H1 (cell line): ENCODE data around the gene TACC2. TPM values are rescaled to one million over a fixed set of nuclear protein-coding genes. Genes with fewer than 3 reads are reported as not detected.

Source experiments
- CTCF ChIA-PET: fragments of 300-600 bp; sonication (Branson Sonifier 250); formaldehyde crosslinking; loops from one replicate; lab custom pipeline; 2021; ENCODE audit not compliant: partially characterized antibody; lab: Charles Lee
- POLR2A ChIA-PET: fragments of 300-600 bp; sonication (Branson Sonifier 250); formaldehyde crosslinking; loops from one replicate; lab custom pipeline; 2021; ENCODE audit warnings: inconsistent platforms; ENCODE audit not compliant: partially characterized antibody; lab: Charles Lee
- DNase-seq, 2 experiments: peaks; one replicate each; pipeline versions ENCODE4 v3.0.0 to v3.0.0-alpha.2; 2010 to 2022; ENCODE audit warnings: low spot score in 2 of 2, low read depth in 1 of 2, mixed read lengths in 1 of 2
- FAIRE-seq: peaks from 2 replicates; lab custom pipeline; 2011; peaks lifted over from hg19 to GRCh38; lab: Jason Lieb, UNC
- H2AFZ ChIP-seq: 2 replicates; pipeline ENCODE4 v1.8.1; 2012; ENCODE audit warnings: low read length, inconsistent platforms
- H2AK5ac ChIP-seq: 2 replicates; pipeline ENCODE4 v1.6.1; 2013; ENCODE audit warnings: low read depth, low read length
- H2BK120ac ChIP-seq: replicated peaks from 2 replicates; pipeline ENCODE3; 2013; ENCODE audit warnings: low read depth, low read length, inconsistent platforms
- H2BK12ac ChIP-seq: 2 replicates; pipeline ENCODE4 v1.6.1; 2013; ENCODE audit warnings: low read depth, low read length
- H2BK15ac ChIP-seq: 2 replicates; pipeline ENCODE4 v1.6.1; 2013; ENCODE audit warnings: low read length
- H2BK20ac ChIP-seq: 2 replicates; pipeline ENCODE4 v1.6.1; 2013; ENCODE audit warnings: low read length
- H2BK5ac ChIP-seq: 2 replicates; pipeline ENCODE4 v1.6.1; 2013; ENCODE audit warnings: low read depth, low read length
- H3K14ac ChIP-seq: 2 replicates; pipeline ENCODE4 v1.6.1; 2013; ENCODE audit warnings: inconsistent platforms; ENCODE audit not compliant: insufficient read length
- H3K18ac ChIP-seq: 2 replicates; pipeline ENCODE4 v1.6.1; 2013; ENCODE audit warnings: low read length; ENCODE audit errors: extremely low read depth
- H3K23ac ChIP-seq: 2 replicates; pipeline ENCODE4 v1.6.1; 2013; ENCODE audit warnings: inconsistent platforms; ENCODE audit not compliant: insufficient read length
- H3K23me2 ChIP-seq: 2 replicates; pipeline ENCODE4 v1.6.1; 2013; ENCODE audit warnings: low read depth, low read length
- H3K27ac ChIP-seq: 2 replicates; pipeline ENCODE4 v1.6.1; 2011; ENCODE audit warnings: low read depth, low read length, inconsistent platforms
- H3K27me3 ChIP-seq, 4 experiments: replicated peaks in 1 of 4; 1 replicate in 1 of 4; 2 replicates in 3 of 4; pipeline versions ENCODE4 v1.6.1 to v1.8.1; 2011 to 2013; ENCODE audit warnings: low read length in 3 of 4, mild to moderate bottlenecking in 3 of 4, inconsistent platforms in 2 of 4, mixed read lengths in 2 of 4, moderate library complexity in 1 of 4; ENCODE audit not compliant: control insufficient read depth in 3 of 4, insufficient read depth in 3 of 4; ENCODE audit errors: extremely low read depth in 1 of 4
- H3K36me3 ChIP-seq, 4 experiments: 2 replicates each; pipeline versions ENCODE4 v1.6.1 to v1.8.1; 2011 to 2013; ENCODE audit warnings: mild to moderate bottlenecking in 4 of 4, low read length in 3 of 4, moderate library complexity in 2 of 4, control low read depth in 1 of 4, inconsistent platforms in 1 of 4; ENCODE audit not compliant: insufficient read depth in 4 of 4, control insufficient read depth in 2 of 4
- H3K4ac ChIP-seq: replicated peaks from 2 replicates; pipeline ENCODE3; 2013; ENCODE audit warnings: low read length, low read depth, mixed read lengths, inconsistent platforms; ENCODE audit not compliant: insufficient read length
- H3K4me1 ChIP-seq, 4 experiments: replicated peaks in 1 of 4; 1 replicate in 1 of 4; 2 replicates in 3 of 4; pipeline versions ENCODE4 v1.6.1 to v1.8.1; 2011 to 2013; ENCODE audit warnings: low read length in 3 of 4, inconsistent platforms in 2 of 4, mixed read lengths in 1 of 4; ENCODE audit not compliant: insufficient read depth in 4 of 4, control insufficient read depth in 3 of 4
- H3K4me2 ChIP-seq, 2 experiments: 2 replicates each; pipeline versions ENCODE4 v1.6.1 to v1.8.1; 2011 to 2013; ENCODE audit warnings: low read depth in 2 of 2, low read length in 2 of 2, control low read depth in 1 of 2, inconsistent platforms in 1 of 2, mild to moderate bottlenecking in 1 of 2; ENCODE audit not compliant: insufficient read depth in 1 of 2
- H3K4me3 ChIP-seq, 4 experiments: fragments of 200-600, 300-600 bp in 1 of 4; sonication (generic), shearing (Covaris generic), sonication (Bioruptor Twin) in 1 of 4; 2 replicates each; pipeline versions ENCODE4 v1.5.1 to v1.8.1; 2011 to 2016; ENCODE audit warnings: low read length in 4 of 4, low read depth in 3 of 4, control low read depth in 2 of 4, inconsistent platforms in 2 of 4, mild to moderate bottlenecking in 2 of 4, mixed read lengths in 1 of 4, moderate library complexity in 1 of 4; ENCODE audit not compliant: insufficient read depth in 2 of 4; ENCODE audit errors: extremely low read depth in 1 of 4
- H3K56ac ChIP-seq: replicated peaks from 2 replicates; pipeline ENCODE3; 2013; ENCODE audit warnings: low read depth, mild to moderate bottlenecking, mixed read lengths, low read length, inconsistent platforms; ENCODE audit not compliant: insufficient read length
- H3K79me1 ChIP-seq: 2 replicates; pipeline ENCODE4 v1.6.1; 2013; ENCODE audit warnings: low read depth, low read length, control low read depth
- H3K79me2 ChIP-seq, 2 experiments: 2 replicates each; pipeline versions ENCODE4 v1.6.1 to v1.8.1; 2012 to 2013; ENCODE audit warnings: low read length in 2 of 2, mild to moderate bottlenecking in 2 of 2, inconsistent platforms in 1 of 2; ENCODE audit not compliant: insufficient read depth in 2 of 2, control insufficient read depth in 1 of 2
- H3K9ac ChIP-seq, 4 experiments: replicated peaks in 1 of 4; 1 replicate in 1 of 4; 2 replicates in 3 of 4; pipeline versions ENCODE4 v1.6.1 to v1.8.1; 2011 to 2013; ENCODE audit warnings: low read depth in 3 of 4, low read length in 3 of 4, control low read depth in 2 of 4, mild to moderate bottlenecking in 2 of 4, moderate library complexity in 2 of 4, inconsistent platforms in 1 of 4; ENCODE audit errors: extremely low read depth in 1 of 4
- H3K9me3 ChIP-seq, 2 experiments: 2 replicates each; pipeline versions ENCODE4 v1.6.1 to v1.8.1; 2012 to 2013; ENCODE audit warnings: mild to moderate bottlenecking in 2 of 2, moderate library complexity in 2 of 2, control low read depth in 1 of 2, inconsistent platforms in 1 of 2, low read depth in 1 of 2, low read length in 1 of 2, mixed read lengths in 1 of 2; ENCODE audit not compliant: insufficient read depth in 2 of 2
- H4K20me1 ChIP-seq, 2 experiments: replicated peaks in 1 of 2; 2 replicates each; pipeline versions ENCODE3 to v1.8.1; 2011 to 2013; ENCODE audit warnings: inconsistent platforms in 2 of 2, low read length in 2 of 2, mild to moderate bottlenecking in 1 of 2; ENCODE audit not compliant: insufficient read depth in 2 of 2, control insufficient read depth in 1 of 2
- H4K5ac ChIP-seq: 2 replicates; pipeline ENCODE4 v1.6.1; 2013; ENCODE audit warnings: low read length, low read depth, mixed read lengths, inconsistent platforms; ENCODE audit not compliant: insufficient read length
- H4K8ac ChIP-seq: 2 replicates; pipeline ENCODE4 v1.8.0; 2013; ENCODE audit warnings: mild to moderate bottlenecking, moderate library complexity, low read length, inconsistent platforms; ENCODE audit not compliant: insufficient read depth; ENCODE audit errors: extremely low read depth
- H4K91ac ChIP-seq: replicated peaks from 2 replicates; pipeline ENCODE3; 2013; ENCODE audit warnings: low read length, mixed read lengths, inconsistent platforms; ENCODE audit not compliant: insufficient read length
- CBX5 ChIP-seq: fragments of 300-800, 300-1000 bp; sonication (generic); IDR thresholded peaks from 2 replicates; pipeline ENCODE4 v1.7.1; 2016; ENCODE audit warnings: antibody characterized with exemption, low read length, low read depth
- CREB1 ChIP-seq: IDR thresholded peaks from 2 replicates; pipeline ENCODE4 v1.6.1; 2012; ENCODE audit warnings: inconsistent platforms
- CTBP2 ChIP-seq: IDR thresholded peaks from 2 replicates; pipeline ENCODE4 v1.7.0; 2011; ENCODE audit warnings: borderline replicate concordance, mild to moderate bottlenecking, moderate library complexity, mixed read lengths, low read length; ENCODE audit not compliant: insufficient read depth, insufficient read length
- HDAC6 ChIP-seq: IDR thresholded peaks from one replicate; pipeline ENCODE4 v1.7.1; 2012; ENCODE audit warnings: low read depth, mild to moderate bottlenecking, inconsistent platforms, low read length, moderate library complexity
- NRF1 ChIP-seq: IDR thresholded peaks from 2 replicates; pipeline ENCODE4 v1.6.1; 2011; ENCODE audit warnings: mild to moderate bottlenecking, low read depth, low read length, improper control_type of control experiment
- POLR2AphosphoS5 ChIP-seq: IDR thresholded peaks from 2 replicates; pipeline ENCODE4 v1.6.1; 2011; ENCODE audit warnings: low read depth, low read length
- SIX5 ChIP-seq: IDR thresholded peaks from 2 replicates; pipeline ENCODE4 v1.6.1; 2011; ENCODE audit warnings: mild to moderate bottlenecking, low read depth, low read length
- YY1 ChIP-seq: IDR thresholded peaks from 2 replicates; pipeline ENCODE4 v1.6.1; 2011; ENCODE audit warnings: low read depth, mild to moderate bottlenecking, low read length
- WGBS, 2 experiments: shearing (Covaris generic) in 1 of 2; methylation state at CpG; one replicate each; pipeline versions ENCODE4 v1.1.6 to v1.1.7; 2013 to 2015; ENCODE audit warnings: low lambda C conversion rate in 2 of 2, mixed read lengths in 2 of 2, inconsistent platforms in 1 of 2, low coverage in 1 of 2, missing lambda C conversion rate in 1 of 2; ENCODE audit not compliant: insufficient replicate concordance in 2 of 2, insufficient coverage in 1 of 2, insufficient read length in 1 of 2; ENCODE audit errors: extremely low coverage in 1 of 2, missing lambda C conversion rate in 1 of 2; 5-methylcytosine and 5-hydroxymethylcytosine counted together
- polyA plus RNA-seq, 7 experiments: library from polyadenylated mRNA; depleted of rRNA in 3 of 7; stranded (reverse) in 5 of 7; unstranded in 2 of 7; fragments of >200 nt in 5 of 7; fragments of 200-250 nt in 2 of 7; gene quantifications; 1 replicate in 5 of 7; 2 replicates in 1 of 7; 4 replicates in 1 of 7; pipeline versions ENCODE4 v1.2.1 to v1.2.3, GENCODE V29; 2011 to 2013; ENCODE audit warnings: missing spikeins in 2 of 7, mixed read lengths in 2 of 7
- total RNA-seq: library from RNA; stranded (reverse); fragmentation: NEBNext Ultra II Directional; extraction: Animal tissue kit (Norgen Biotek cat#: 25700); gene quantifications from 2 replicates; pipeline ENCODE4 v1.2.1, GENCODE V29; 2021
- TF ChIP-seq, protein P1 (sequence below), 3 experiments: IDR thresholded peaks; 1 replicate in 2 of 3; 2 replicates in 1 of 3; pipeline versions ENCODE4 v1.5.1 to v1.6.1; 2011; ENCODE audit warnings: low read length in 3 of 3, mild to moderate bottlenecking in 3 of 3, inconsistent platforms in 2 of 3, low read depth in 1 of 3, moderate library complexity in 1 of 3; ENCODE audit not compliant: insufficient read depth in 1 of 3; ENCODE audit errors: control extremely low read depth in 1 of 3

The TACC2 gene
- total and polyA plus RNA-seq, 2 of the 8 experiments (the other 6 are each of a cell fraction or from before 2014, with no cell fraction given): 21.2 to 46.6 TPM

DNA sequence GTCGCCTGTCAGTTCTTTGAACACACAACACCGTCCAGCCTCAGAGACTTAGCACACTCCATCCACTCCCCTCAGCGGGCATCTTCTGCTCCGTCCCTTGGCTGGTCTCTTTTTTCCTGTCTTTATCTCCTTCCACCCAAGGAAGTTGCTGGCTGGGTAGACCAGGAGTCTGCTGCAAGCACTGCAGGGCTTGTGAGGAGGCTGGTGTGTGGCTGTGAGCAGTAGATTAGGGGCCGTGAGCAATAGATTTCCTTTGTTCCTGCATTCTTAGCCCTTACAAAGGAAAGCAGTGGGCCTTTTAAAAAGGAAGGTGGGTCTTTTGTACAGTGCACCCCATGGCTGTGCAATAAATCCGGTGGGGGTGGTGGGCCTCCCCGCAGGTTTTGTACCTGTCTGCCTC, 181.8 kb downstream of the TACC2 start:
- Histone ChIP-seq H3K27ac (0 out of 2 replicates have a peak overlapping the region, but pooled peaks have one; percentile 40), H2BK5ac (0 out of 2 replicates have a peak overlapping the region, but pooled peaks have one; percentile 60), H2AFZ (no peak overlapping the region), H2BK12ac (peak overlapping the region; percentile 30; the same call in 1 of the 2 replicates), H3K27me3 (no peaks in the 10 kb centered on the region), H4K91ac (no peak overlapping the region), H3K9ac (0 out of 7 replicates have a peak overlapping the region, but pooled peaks of 1 of the 4 experiments have one; percentile 26), H3K56ac (no peak overlapping the region), H3K9me3 (no peaks in the 10 kb centered on the region), H3K14ac (no peak overlapping the region), H3K23ac (no peak overlapping the region), H3K18ac (no peak overlapping the region), H3K4me1 (peaks cover 5 to 41% (median 27%) of the 10 kb centered on the region in 4 experiments), H2BK15ac (no peak overlapping the region), H2AK5ac (peak overlapping the region; percentile 26; the same call in 1 of the 2 replicates), H3K4ac (no peak overlapping the region), H2BK120ac (no peak overlapping the region), H3K36me3 (peaks cover 0 to 6% (median 0%) of the 10 kb centered on the region in 4 experiments; a peak in 1 of 8 replicates), H4K5ac (no peak overlapping the region), H2BK20ac (no peak overlapping the region), H3K79me1 (peaks cover 34% of the 10 kb centered on the region), H3K4me3 (0 out of 8 replicates have a peak overlapping the region, but pooled peaks of 1 of the 4 experiments have one; percentile 2), H3K79me2 (peaks cover 0 to 99% of the 10 kb centered on the region in 2 experiments; a peak in 2 of 4 replicates), H4K20me1 (peaks cover 13 to 41% of the 10 kb centered on the region in 2 experiments), H3K4me2 (peak overlapping the region; percentile 16 to 42; a peak in 3 of 4 replicates), H4K8ac (no peak overlapping the region), H3K23me2 (no peaks in the 10 kb centered on the region)
- ChIA-PET POLR2A (interaction anchor here (12.6 to 21.8 kb wide), 2 partner anchors 3 to 11 kb away, joined by 237 read pairs; no protein-coding TSS in a partner anchor), CTCF (interaction anchor here (0.6 to 1.7 kb wide), 4 partner anchors 12 to 1619 kb away, joined by 3 to 4 read pairs (median 3); no protein-coding TSS in a partner anchor)
- TF ChIP-seq, protein P1, sequence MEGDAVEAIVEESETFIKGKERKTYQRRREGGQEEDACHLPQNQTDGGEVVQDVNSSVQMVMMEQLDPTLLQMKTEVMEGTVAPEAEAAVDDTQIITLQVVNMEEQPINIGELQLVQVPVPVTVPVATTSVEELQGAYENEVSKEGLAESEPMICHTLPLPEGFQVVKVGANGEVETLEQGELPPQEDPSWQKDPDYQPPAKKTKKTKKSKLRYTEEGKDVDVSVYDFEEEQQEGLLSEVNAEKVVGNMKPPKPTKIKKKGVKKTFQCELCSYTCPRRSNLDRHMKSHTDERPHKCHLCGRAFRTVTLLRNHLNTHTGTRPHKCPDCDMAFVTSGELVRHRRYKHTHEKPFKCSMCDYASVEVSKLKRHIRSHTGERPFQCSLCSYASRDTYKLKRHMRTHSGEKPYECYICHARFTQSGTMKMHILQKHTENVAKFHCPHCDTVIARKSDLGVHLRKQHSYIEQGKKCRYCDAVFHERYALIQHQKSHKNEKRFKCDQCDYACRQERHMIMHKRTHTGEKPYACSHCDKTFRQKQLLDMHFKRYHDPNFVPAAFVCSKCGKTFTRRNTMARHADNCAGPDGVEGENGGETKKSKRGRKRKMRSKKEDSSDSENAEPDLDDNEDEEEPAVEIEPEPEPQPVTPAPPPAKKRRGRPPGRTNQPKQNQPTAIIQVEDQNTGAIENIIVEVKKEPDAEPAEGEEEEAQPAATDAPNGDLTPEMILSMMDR (IDR thresholded peaks at IDR 0.05; ENCODE audit: control extremely low read depth in 1 of 3, insufficient read depth in 1 of 3, low read depth in 1 of 3, low read length in 3 of 3): no peak
- TF ChIP-seq HDAC6 (no peak), CTBP2 (no peak), SIX5 (no peak), CREB1 (no peak), CBX5 (no peak), NRF1 (no peak), YY1 (no peak), POLR2AphosphoS5 (no peak)
- FAIRE-seq (no peak), DNase-seq (no peak)
- WGBS, 2 experiments: 67% methylated on average over 7 of the region's 7 CpGs; no CpG with 5 or more reads in 1 of the 2 experiments
